GM12873 (cell line): Measurements from ENCODE around the gene TNFRSF1B.

Experiments
- CTCF ChIP-seq: IDR thresholded peaks from 2 replicates; pipeline ENCODE4 v1.5.1; 2012; ENCODE audit warnings: low read depth, mild to moderate bottlenecking, moderate library complexity, low read length, control low read depth; ENCODE audit not compliant: insufficient read depth; ENCODE audit errors: missing control alignments

Gene TNFRSF1B

GRCh38 chr1:12168451-12169160, 1.8 kb downstream of the TNFRSF1B start:
- TF ChIP-seq CTCF: no peak

DNA sequence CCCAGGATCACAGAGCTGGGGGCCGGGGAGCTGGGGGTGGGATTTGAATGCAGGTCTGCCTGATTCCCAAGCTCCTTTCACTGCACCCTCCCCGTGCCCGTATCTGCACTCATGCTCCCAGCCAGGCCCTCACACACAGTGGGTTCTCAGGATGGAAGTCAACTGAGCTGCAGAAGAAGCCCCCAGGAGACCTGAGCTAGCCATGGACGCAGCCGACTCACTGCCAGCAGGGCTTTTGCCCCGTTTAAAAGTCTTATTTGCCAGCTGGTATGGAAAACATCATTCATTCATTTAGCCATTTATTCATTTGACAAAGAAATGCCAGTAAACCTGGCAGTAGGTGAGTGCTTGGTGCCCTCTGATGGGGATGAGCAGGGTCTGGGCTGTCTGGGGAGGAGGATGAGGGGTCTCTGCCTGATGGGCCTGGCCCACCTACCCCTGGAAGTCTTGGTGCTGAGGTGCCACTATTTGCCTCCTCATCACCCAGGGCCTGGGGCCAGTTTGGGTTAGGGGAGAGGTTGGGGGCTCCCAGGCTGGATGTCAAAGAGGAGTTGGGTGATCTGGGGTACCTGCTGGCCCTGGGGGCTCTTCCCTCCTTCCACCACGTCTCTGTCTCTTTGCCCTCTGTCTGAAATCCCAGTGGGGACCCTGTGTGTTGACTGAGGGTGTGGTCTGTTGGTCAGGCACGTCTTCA, 2.8 kb downstream of the TNFRSF1B start:
- TF ChIP-seq CTCF: no peak

- no peak for TF ChIP-seq CTCF
These were observed 3.5 kb downstream of the TNFRSF1B start for GRCh38 chr1:12170263-12170671.

DNA sequence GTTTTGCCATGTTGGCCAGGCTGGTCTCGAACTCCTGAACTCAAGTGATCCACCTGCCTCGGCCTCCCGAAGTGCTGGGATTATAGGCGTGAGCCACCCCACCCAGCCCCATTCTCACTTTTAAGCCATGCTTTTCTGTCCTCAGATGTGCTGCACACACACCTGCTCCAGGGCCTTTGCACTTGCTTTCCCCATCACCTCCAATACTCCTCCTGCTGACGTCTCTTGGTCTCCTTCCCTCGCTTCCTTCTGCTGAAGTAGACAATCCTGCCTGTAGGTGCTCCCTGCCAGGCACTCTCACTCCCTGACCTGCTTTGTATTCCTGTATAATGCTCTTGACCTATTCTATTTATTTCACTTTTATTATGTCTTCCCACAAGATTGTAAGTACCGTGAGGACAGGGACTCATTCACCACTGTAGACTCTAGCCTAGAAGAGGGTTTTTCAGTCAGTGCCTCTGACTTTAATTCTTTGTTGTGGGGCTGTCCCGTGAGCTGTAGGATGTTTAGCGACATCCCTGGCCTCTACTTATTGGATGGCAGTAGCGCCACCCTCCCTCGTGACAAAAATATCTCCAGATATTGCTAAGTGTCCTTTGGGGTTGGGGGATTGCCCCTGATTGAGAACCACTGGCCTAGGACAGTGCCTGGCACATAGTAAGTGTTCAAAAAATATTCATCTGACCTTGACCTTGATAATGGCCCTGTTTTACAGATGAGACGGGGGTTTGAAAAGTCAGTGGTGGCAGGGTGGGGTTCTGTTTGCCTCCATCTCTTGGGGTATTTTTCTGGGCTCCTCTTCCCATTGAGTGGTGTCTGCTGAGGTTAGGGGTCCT, 4.6 kb downstream of the TNFRSF1B start:
- TF ChIP-seq CTCF: no peak

DNA sequence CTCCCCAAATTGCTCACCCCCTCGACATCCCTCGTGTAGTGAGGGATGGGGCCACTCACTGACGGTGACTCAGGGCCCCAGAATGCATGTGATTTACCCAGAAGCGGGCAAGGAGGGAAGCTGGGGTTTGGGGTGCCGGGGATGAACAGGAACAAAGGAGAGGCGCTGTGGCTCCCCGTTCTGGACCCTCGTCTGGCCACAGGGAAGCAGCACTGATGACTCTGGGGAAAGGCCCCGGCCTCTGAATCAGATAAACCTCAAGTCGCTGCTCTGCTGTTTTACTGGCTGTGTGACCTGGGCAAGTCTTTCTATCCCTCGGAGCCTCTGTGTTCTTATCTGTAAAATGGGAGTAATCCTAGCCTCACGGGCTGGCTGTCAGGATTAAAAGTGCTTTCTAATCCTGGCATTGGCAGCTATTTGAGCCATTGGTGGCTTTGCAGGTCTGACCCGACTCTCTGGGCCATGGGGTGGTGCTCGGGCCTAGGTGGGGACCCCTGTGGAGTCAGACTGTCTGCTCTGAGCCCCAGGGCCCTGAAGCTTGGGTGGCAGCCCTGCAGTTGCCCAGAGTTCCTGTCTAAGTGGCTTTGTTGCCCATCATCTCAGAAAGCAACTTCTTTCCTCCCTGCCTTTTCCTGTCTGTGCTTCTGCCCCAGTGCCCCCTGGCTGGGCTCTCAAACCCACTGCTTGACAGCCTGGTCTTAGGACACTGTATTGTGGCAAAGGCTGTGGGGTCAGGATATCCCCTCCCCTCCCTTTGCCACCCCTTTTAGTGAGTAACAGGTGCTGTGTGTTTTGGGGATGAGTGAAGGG, 5.5 kb downstream of the TNFRSF1B start:
- no peak for TF ChIP-seq CTCF

DNA sequence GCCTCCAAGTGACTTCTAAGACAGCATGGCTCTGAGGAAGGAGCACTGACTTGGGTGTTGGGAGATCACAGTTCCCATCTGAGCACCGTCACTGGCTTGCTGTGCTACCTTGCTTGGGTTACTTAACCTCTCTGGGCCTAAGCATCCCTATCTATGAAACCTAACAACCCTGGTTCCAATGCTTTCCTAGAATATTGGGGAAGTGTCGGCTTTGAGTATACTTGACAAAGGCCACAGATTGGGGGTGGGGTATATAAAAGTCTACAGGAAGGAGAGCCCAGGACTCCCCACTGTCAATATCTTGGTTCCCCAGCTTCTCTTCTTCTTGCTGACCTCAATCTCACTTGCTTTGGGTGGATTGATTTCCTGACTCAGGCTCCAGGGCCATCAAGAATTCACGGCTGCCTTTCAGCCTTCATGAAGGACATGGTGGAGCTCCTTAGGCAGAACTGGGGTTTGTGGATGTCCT, 6.3 kb downstream of the TNFRSF1B start:
- no peak for TF ChIP-seq CTCF

GRCh38 chr1:12173631-12174121, 6.9 kb downstream of the TNFRSF1B start:
- TF ChIP-seq CTCF: no peak
